WTC11 (cell line): ENCODE data around the gene DUSP22. TPM values are rescaled to one million over a fixed set of nuclear protein-coding genes. Genes with fewer than 3 reads are reported as not detected.

ENCODE experiments used
- ATAC-seq: fragments of 200-7000 bp; cut with Tn5 transposase; 2 replicates; pipeline ENCODE4 v1.10.0; 2021; ENCODE audit warnings: mild to moderate bottlenecking, moderate library complexity
- CTCF ChIA-PET: fragments of 300-600 bp; sonication (Branson Sonifier 250); formaldehyde crosslinking; loops from one replicate; lab custom pipeline; 2021; ENCODE audit warnings: antibody characterized with exemption; lab: Charles Lee
- POLR2A ChIA-PET: fragments of 350-600 bp; sonication (Branson Sonifier 250); formaldehyde crosslinking; loops from one replicate; lab custom pipeline; 2021; ENCODE audit warnings: antibody characterized with exemption; lab: Charles Lee
- DNase-seq: peaks from one replicate; pipeline ENCODE4 v3.0.0; 2021; ENCODE audit warnings: low spot score
- H3K27ac Mint-ChIP-seq: 2 replicates; pipeline ENCODE4 v1.8.0; 2021; ENCODE audit warnings: mixed read lengths
- H3K27me3 Mint-ChIP-seq: 2 replicates; pipeline ENCODE4 v1.8.0; 2021; ENCODE audit warnings: low read depth, mild to moderate bottlenecking, moderate library complexity, mixed read lengths
- H3K36me3 Mint-ChIP-seq: 2 replicates; pipeline ENCODE4 v1.8.0; 2021; ENCODE audit warnings: mixed read lengths
- H3K4me1 Mint-ChIP-seq: 2 replicates; pipeline ENCODE4 v1.8.0; 2022; ENCODE audit warnings: mixed read lengths
- H3K4me3 Mint-ChIP-seq: 2 replicates; pipeline ENCODE4 v1.8.0; 2021; ENCODE audit warnings: mild to moderate bottlenecking, moderate library complexity, mixed read lengths
- H3K9me3 Mint-ChIP-seq: 2 replicates; pipeline ENCODE4 v1.8.0; 2021; ENCODE audit warnings: mixed read lengths
- ATF1 ChIP-seq: sonication (generic); formaldehyde crosslinking; IDR thresholded peaks from 2 replicates; pipeline ENCODE4 v1.8.1; 2023; ENCODE audit warnings: mild to moderate bottlenecking, moderate library complexity, missing genetic modification reagents
- ATF3 ChIP-seq: sonication (generic); formaldehyde crosslinking; conservative IDR thresholded peaks from 2 replicates; pipeline ENCODE4 v1.8.1; 2022; ENCODE audit warnings: mild to moderate bottlenecking, missing genetic modification reagents
- CDX4 ChIP-seq: fragments of 250-450 bp; sonication (Bioruptor Pico); IDR thresholded peaks from 2 replicates; pipeline ENCODE4 v1.9.0; 2021; ENCODE audit warnings: moderate library complexity, mild to moderate bottlenecking, inconsistent platforms, borderline replicate concordance
- CREB1 ChIP-seq: sonication (generic); formaldehyde crosslinking; IDR thresholded peaks from 2 replicates; pipeline ENCODE4 v1.8.0; 2023; ENCODE audit warnings: mild to moderate bottlenecking, missing genetic modification reagents
- FOXP1 ChIP-seq: sonication (generic); formaldehyde crosslinking; IDR thresholded peaks from 2 replicates; pipeline ENCODE4 v1.8.0; 2022; ENCODE audit warnings: missing genetic modification reagents, mild to moderate bottlenecking, moderate library complexity, borderline replicate concordance
- GTF2I ChIP-seq: fragments of 250-450 bp; sonication (Bioruptor Pico); conservative IDR thresholded peaks from 2 replicates; pipeline ENCODE4 v1.4.0; 2021; ENCODE audit warnings: mild to moderate bottlenecking
- IRF1 ChIP-seq: sonication (generic); formaldehyde crosslinking; IDR thresholded peaks from 2 replicates; pipeline ENCODE4 v1.8.0; 2023; ENCODE audit warnings: missing genetic modification reagents
- JAZF1 ChIP-seq: fragments of 250-450 bp; sonication (Bioruptor Pico); IDR thresholded peaks from 2 replicates; pipeline ENCODE4 v1.9.0; 2021; ENCODE audit warnings: moderate library complexity, mild to moderate bottlenecking, inconsistent platforms
- MYBL2 ChIP-seq: sonication (generic); formaldehyde crosslinking; IDR thresholded peaks from 2 replicates; pipeline ENCODE4 v1.8.1; 2023; ENCODE audit warnings: mild to moderate bottlenecking, moderate library complexity, missing genetic modification reagents
- NR1H2 ChIP-seq: sonication (generic); formaldehyde crosslinking; IDR thresholded peaks from 2 replicates; pipeline ENCODE4 v1.9.0; 2021; ENCODE audit warnings: mild to moderate bottlenecking, moderate library complexity, missing genetic modification reagents
- NR2C2 ChIP-seq: sonication (generic); formaldehyde crosslinking; IDR thresholded peaks from 2 replicates; pipeline ENCODE4 v1.8.0; 2022; ENCODE audit warnings: mild to moderate bottlenecking, missing genetic modification reagents
- SMAD4 ChIP-seq: sonication (generic); formaldehyde crosslinking; IDR thresholded peaks from 2 replicates; pipeline ENCODE4 v1.8.0; 2022; ENCODE audit warnings: mild to moderate bottlenecking, missing genetic modification reagents
- SP1 ChIP-seq: sonication (generic); formaldehyde crosslinking; conservative IDR thresholded peaks from 2 replicates; pipeline ENCODE4 v1.8.1; 2022; ENCODE audit warnings: missing genetic modification reagents
- STAT6 ChIP-seq: sonication (generic); formaldehyde crosslinking; conservative IDR thresholded peaks from 2 replicates; pipeline ENCODE4 v1.8.1; 2023; ENCODE audit warnings: mild to moderate bottlenecking, low read depth, missing genetic modification reagents, moderate library complexity
- ZNF219 ChIP-seq: sonication (generic); formaldehyde crosslinking; IDR thresholded peaks from 2 replicates; pipeline ENCODE4 v1.8.0; 2023; ENCODE audit warnings: missing genetic modification reagents, mild to moderate bottlenecking, borderline replicate concordance
- ZNF263 ChIP-seq: sonication (generic); formaldehyde crosslinking; IDR thresholded peaks from 2 replicates; pipeline ENCODE4 v1.8.1; 2022; ENCODE audit warnings: low read depth, mild to moderate bottlenecking, moderate library complexity, missing genetic modification reagents
- ZNF423 ChIP-seq: fragments of 250-450 bp; sonication (Bioruptor Pico); IDR thresholded peaks from 2 replicates; pipeline ENCODE4 v2.1.2; 2022; ENCODE audit warnings: mild to moderate bottlenecking, moderate library complexity
- total RNA-seq: library from RNA; stranded (reverse); gene quantifications from 3 replicates; pipeline ENCODE4 v1.2.3, GENCODE V29; 2021
- TF ChIP-seq, protein P1 (sequence below): sonication (generic); formaldehyde crosslinking; IDR thresholded peaks from 2 replicates; pipeline ENCODE4 v1.8.0; 2022; ENCODE audit warnings: mild to moderate bottlenecking, missing genetic modification reagents
- TF ChIP-seq, protein P2 (sequence below): sonication (generic); formaldehyde crosslinking; IDR thresholded peaks from 2 replicates; pipeline ENCODE4 v1.8.0; 2022; ENCODE audit warnings: mild to moderate bottlenecking, missing genetic modification reagents
- TF ChIP-seq, protein P3 (sequence below): sonication (generic); formaldehyde crosslinking; IDR thresholded peaks from 2 replicates; pipeline ENCODE4 v1.8.1; 2022; ENCODE audit warnings: missing genetic modification reagents, borderline replicate concordance
- TF ChIP-seq, protein P4 (sequence below): sonication (generic); formaldehyde crosslinking; IDR thresholded peaks from 2 replicates; pipeline ENCODE4 v1.8.1; 2022; ENCODE audit warnings: low read depth, missing genetic modification reagents, borderline replicate concordance
- TF ChIP-seq, protein P5 (sequence below): sonication (generic); formaldehyde crosslinking; IDR thresholded peaks from 2 replicates; pipeline ENCODE4 v1.8.0; 2022; ENCODE audit warnings: mild to moderate bottlenecking, missing genetic modification reagents

Gene DUSP22
- total RNA-seq, 1 experiment from 2014 or later, result 38.5 TPM

DNA sequence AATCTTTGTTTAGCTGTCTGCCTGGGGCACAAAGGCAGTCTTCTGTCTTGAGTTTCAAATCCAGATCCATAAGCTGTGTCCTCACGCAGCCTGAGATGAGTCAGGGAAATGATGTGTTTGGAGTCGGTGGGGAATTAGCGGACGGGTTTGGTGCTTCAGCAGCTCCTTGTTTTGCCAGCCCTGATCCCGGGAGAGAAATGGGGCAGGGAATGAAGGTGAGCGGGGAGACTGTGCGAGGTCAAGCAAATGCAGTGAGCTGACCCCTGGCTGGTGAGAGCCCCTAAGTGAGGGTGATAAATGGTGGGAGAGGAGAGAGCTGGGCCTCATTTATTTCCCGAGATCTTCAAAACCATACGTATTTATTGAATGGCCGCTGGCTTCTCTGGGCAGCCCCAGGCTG lies 21.6 kb downstream of the DUSP22 start:
- H3K9me3 Mint-ChIP-seq, result peaks cover 59% of the 10 kb centered on the region
- peaks cover 71% of the 10 kb centered on the region for H3K36me3 Mint-ChIP-seq
- peak; percentile 16; the same call in 1 of the 2 replicates for ATAC-seq
- TF ChIP-seq ATF1 (CRISPR knock-in tag), result no peak
- TF ChIP-seq NR1H2, result no peak
- TF ChIP-seq, protein P1, sequence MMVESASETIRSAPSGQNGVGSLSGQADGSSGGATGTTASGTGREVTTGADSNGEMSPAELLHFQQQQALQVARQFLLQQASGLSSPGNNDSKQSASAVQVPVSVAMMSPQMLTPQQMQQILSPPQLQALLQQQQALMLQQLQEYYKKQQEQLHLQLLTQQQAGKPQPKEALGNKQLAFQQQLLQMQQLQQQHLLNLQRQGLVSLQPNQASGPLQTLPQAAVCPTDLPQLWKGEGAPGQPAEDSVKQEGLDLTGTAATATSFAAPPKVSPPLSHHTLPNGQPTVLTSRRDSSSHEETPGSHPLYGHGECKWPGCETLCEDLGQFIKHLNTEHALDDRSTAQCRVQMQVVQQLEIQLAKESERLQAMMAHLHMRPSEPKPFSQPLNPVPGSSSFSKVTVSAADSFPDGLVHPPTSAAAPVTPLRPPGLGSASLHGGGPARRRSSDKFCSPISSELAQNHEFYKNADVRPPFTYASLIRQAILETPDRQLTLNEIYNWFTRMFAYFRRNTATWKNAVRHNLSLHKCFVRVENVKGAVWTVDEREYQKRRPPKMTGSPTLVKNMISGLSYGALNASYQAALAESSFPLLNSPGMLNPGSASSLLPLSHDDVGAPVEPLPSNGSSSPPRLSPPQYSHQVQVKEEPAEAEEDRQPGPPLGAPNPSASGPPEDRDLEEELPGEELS (CRISPR knock-in tag), result no peak
- TF ChIP-seq GTF2I (CRISPR knock-in tag), result no peak
- TF ChIP-seq CREB1 (CRISPR knock-in tag), result no peak
- no peak for TF ChIP-seq MYBL2 (CRISPR knock-in tag)
- no peak for TF ChIP-seq ZNF263 (CRISPR knock-in tag)
- TF ChIP-seq, protein P2, sequence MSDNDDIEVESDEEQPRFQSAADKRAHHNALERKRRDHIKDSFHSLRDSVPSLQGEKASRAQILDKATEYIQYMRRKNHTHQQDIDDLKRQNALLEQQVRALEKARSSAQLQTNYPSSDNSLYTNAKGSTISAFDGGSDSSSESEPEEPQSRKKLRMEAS (CRISPR knock-in tag), result no peak
- TF ChIP-seq, protein P3, sequence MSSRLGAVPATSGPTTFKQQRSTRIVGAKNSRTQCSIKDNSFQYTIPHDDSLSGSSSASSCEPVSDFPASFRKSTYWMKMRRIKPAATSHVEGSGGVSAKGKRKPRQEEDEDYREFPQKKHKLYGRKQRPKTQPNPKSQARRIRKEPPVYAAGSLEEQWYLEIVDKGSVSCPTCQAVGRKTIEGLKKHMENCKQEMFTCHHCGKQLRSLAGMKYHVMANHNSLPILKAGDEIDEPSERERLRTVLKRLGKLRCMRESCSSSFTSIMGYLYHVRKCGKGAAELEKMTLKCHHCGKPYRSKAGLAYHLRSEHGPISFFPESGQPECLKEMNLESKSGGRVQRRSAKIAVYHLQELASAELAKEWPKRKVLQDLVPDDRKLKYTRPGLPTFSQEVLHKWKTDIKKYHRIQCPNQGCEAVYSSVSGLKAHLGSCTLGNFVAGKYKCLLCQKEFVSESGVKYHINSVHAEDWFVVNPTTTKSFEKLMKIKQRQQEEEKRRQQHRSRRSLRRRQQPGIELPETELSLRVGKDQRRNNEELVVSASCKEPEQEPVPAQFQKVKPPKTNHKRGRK (CRISPR knock-in tag), result no peak
- TF ChIP-seq IRF1, result no peak
- H3K27ac Mint-ChIP-seq, result no peak overlapping the region
- H3K4me1 Mint-ChIP-seq, result peaks cover 15% of the 10 kb centered on the region
- no peak for DNase-seq
- CTCF ChIA-PET, result interaction anchor here (0.8 to 2.2 kb wide), 5 partner anchors 8 to 60 kb away, joined by 3 to 8 read pairs (median 3); no protein-coding TSS in a partner anchor
- no peak overlapping the region for H3K4me3 Mint-ChIP-seq
- POLR2A ChIA-PET, result interaction anchor here (0.7 kb wide), 1 partner anchor 164 kb away, joined by 3 read pairs; no protein-coding TSS in a partner anchor
- no peaks in the 10 kb centered on the region; the same call in 1 of the 2 replicates for H3K27me3 Mint-ChIP-seq

GRCh38 chr6:314377-314776 lies 22.1 kb downstream of the DUSP22 start:
- DNase-seq (no peak), ATAC-seq (no peak)
- Mint-ChIP-seq H3K4me3 (no peak overlapping the region), H3K27me3 (no peaks in the 10 kb centered on the region; the same call in 1 of the 2 replicates), H3K27ac (no peak overlapping the region), H3K36me3 (peaks cover 67% of the 10 kb centered on the region), H3K9me3 (peaks cover 55% of the 10 kb centered on the region), H3K4me1 (peaks cover 14% of the 10 kb centered on the region)
- POLR2A ChIA-PET, result interaction anchor here (0.7 kb wide), 1 partner anchor 163 kb away, joined by 3 read pairs; no protein-coding TSS in a partner anchor
- CTCF ChIA-PET, result interaction anchor here (0.8 to 1.3 kb wide), 3 partner anchors 8 to 59 kb away, joined by 3 to 4 read pairs (median 3); no protein-coding TSS in a partner anchor
- TF ChIP-seq CREB1 (CRISPR knock-in tag), result no peak
- TF ChIP-seq STAT6 (CRISPR knock-in tag), result no peak
- TF ChIP-seq ZNF423 (CRISPR knock-in tag), result no peak
- TF ChIP-seq, protein P4, sequence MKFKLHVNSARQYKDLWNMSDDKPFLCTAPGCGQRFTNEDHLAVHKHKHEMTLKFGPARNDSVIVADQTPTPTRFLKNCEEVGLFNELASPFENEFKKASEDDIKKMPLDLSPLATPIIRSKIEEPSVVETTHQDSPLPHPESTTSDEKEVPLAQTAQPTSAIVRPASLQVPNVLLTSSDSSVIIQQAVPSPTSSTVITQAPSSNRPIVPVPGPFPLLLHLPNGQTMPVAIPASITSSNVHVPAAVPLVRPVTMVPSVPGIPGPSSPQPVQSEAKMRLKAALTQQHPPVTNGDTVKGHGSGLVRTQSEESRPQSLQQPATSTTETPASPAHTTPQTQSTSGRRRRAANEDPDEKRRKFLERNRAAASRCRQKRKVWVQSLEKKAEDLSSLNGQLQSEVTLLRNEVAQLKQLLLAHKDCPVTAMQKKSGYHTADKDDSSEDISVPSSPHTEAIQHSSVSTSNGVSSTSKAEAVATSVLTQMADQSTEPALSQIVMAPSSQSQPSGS (CRISPR knock-in tag), result no peak
- TF ChIP-seq, protein P5, sequence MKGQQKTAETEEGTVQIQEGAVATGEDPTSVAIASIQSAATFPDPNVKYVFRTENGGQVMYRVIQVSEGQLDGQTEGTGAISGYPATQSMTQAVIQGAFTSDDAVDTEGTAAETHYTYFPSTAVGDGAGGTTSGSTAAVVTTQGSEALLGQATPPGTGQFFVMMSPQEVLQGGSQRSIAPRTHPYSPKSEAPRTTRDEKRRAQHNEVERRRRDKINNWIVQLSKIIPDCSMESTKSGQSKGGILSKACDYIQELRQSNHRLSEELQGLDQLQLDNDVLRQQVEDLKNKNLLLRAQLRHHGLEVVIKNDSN (CRISPR knock-in tag), result no peak
- TF ChIP-seq SP1 (CRISPR knock-in tag), result no peak
- TF ChIP-seq FOXP1, result no peak
- TF ChIP-seq NR2C2, result no peak
- TF ChIP-seq SMAD4 (CRISPR knock-in tag), result no peak
- TF ChIP-seq CDX4 (CRISPR knock-in tag), result no peak
- no peak for TF ChIP-seq IRF1
- no peak for TF ChIP-seq ZNF219
- TF ChIP-seq JAZF1 (CRISPR knock-in tag), result no peak
- TF ChIP-seq ATF3 (CRISPR knock-in tag), result no peak
- TF ChIP-seq, protein P2 (CRISPR knock-in tag), result no peak
